HepG2 (cell line): ENCODE results near the gene PLAGL2. TPM values are rescaled to one million over a fixed set of nuclear protein-coding genes. Genes with fewer than 3 reads are reported as not detected.

ENCODE experiments used
- ATAC-seq: fragments of 200-7000 bp; cut with Tn5 transposase; 3 replicates; pipeline ENCODE4 v1.9.1; 2020; ENCODE audit warnings: mild to moderate bottlenecking, moderate library complexity
- BruUV-seq: library from RNA; stranded (reverse); fragments of 400-500 nt; replicated peaks from 2 replicates; lab custom pipeline; 2021; lab: Mats Ljungman, UMichigan
- CTCF ChIA-PET: fragments of 300-600 bp; formaldehyde crosslinking; extraction: SDS; loops from one replicate; lab custom pipeline; 2021; ENCODE audit warnings: low total read pairs, inconsistent platforms, low intra/inter-chr PET ratio; lab: Yijun Ruan, JAX
- POLR2A ChIA-PET: fragments of 350-600 bp; sonication (Branson Sonifier 250); formaldehyde crosslinking; loops from one replicate; lab custom pipeline; 2020; ENCODE audit warnings: antibody characterized with exemption, inconsistent platforms; lab: Yijun Ruan, JAX
- DNase-seq: peaks from one replicate; pipeline ENCODE4 v3.0.0-alpha.2; 2015; ENCODE audit warnings: low spot score
- FAIRE-seq: peaks from 3 replicates; lab custom pipeline; 2011; peaks lifted over from hg19 to GRCh38; lab: Jason Lieb, UNC
- H2AFZ ChIP-seq: one replicate; pipeline ENCODE4 v1.6.1; 2011; ENCODE audit warnings: low read length, inconsistent platforms
- H3K27ac ChIP-seq: fragments of 300-600 bp; 3 replicates; pipeline ENCODE4 v1.8.0; 2011; ENCODE audit warnings: mixed run types, mild to moderate bottlenecking, mixed read lengths, low read length, inconsistent platforms; ENCODE audit not compliant: insufficient read depth; ENCODE audit errors: extremely low read length
- H3K27me3 ChIP-seq, 2 experiments: fragments of 200-600 bp in 1 of 2; 2 replicates in 1 of 2; 3 replicates in 1 of 2; pipeline versions ENCODE4 v1.6.0 to v1.8.0; 2011; ENCODE audit warnings: low read length in 2 of 2, mild to moderate bottlenecking in 2 of 2, moderate library complexity in 2 of 2, inconsistent platforms in 1 of 2; ENCODE audit not compliant: insufficient read depth in 2 of 2, control insufficient read depth in 1 of 2
- H3K36me3 ChIP-seq, 2 experiments: fragments of 200-600 bp in 1 of 2; replicated peaks in 1 of 2; 2 replicates in 1 of 2; 3 replicates in 1 of 2; pipeline versions ENCODE4 v1.5.1 to v1.8.0; 2011; ENCODE audit warnings: low read length in 2 of 2, inconsistent platforms in 1 of 2; ENCODE audit not compliant: insufficient read depth in 2 of 2, control insufficient read depth in 1 of 2
- H3K4me1 ChIP-seq: 2 replicates; pipeline ENCODE4 v1.5.1; 2012; ENCODE audit warnings: low read length, inconsistent platforms; ENCODE audit not compliant: insufficient read depth
- H3K4me2 ChIP-seq: 2 replicates; pipeline ENCODE4 v1.6.0; 2011; ENCODE audit warnings: low read depth, low read length, inconsistent platforms
- H3K4me3 ChIP-seq, 3 experiments: fragments of 200-600 bp in 1 of 3; sonication (generic), shearing (Covaris generic) in 1 of 3; replicated peaks in 1 of 3; 2 replicates each; pipeline ENCODE4 v1.5.1; 2011 to 2016; ENCODE audit warnings: low read length in 3 of 3, inconsistent platforms in 2 of 3, low read depth in 2 of 3, mild to moderate bottlenecking in 2 of 3, control low read depth in 1 of 3, mixed read lengths in 1 of 3; ENCODE audit not compliant: insufficient read depth in 1 of 3
- H3K79me2 ChIP-seq: one replicate; pipeline ENCODE4 v1.6.1; 2011; ENCODE audit warnings: low read length, inconsistent platforms; ENCODE audit not compliant: insufficient read depth
- H3K9ac ChIP-seq: 2 replicates; pipeline ENCODE4 v1.6.0; 2011; ENCODE audit warnings: mild to moderate bottlenecking, low read depth, low read length, inconsistent platforms; ENCODE audit not compliant: insufficient read depth
- H3K9me3 ChIP-seq: 2 replicates; pipeline ENCODE4 v1.5.1; 2012; ENCODE audit warnings: mild to moderate bottlenecking, low read length
- H4K20me1 ChIP-seq: 2 replicates; pipeline ENCODE4 v1.6.0; 2011; ENCODE audit warnings: inconsistent platforms, mild to moderate bottlenecking, low read length, moderate library complexity; ENCODE audit not compliant: insufficient read depth
- ATF7 ChIP-seq, 2 experiments: fragments of 450-650 bp in 1 of 2; sonication (generic) in 1 of 2; formaldehyde crosslinking in 1 of 2; IDR thresholded peaks; 2 replicates each; pipeline versions ENCODE4 v1.4.0 to v1.6.1; 2016 to 2020; ENCODE audit warnings: antibody characterized with exemption in 1 of 2, mild to moderate bottlenecking in 1 of 2, missing genetic modification reagents in 1 of 2
- DNMT1 ChIP-seq: sonication (generic); formaldehyde crosslinking; IDR thresholded peaks from 2 replicates; pipeline ENCODE4 v1.5.1; 2020; ENCODE audit warnings: mild to moderate bottlenecking, missing genetic modification reagents
- EZH2 ChIP-seq: conservative IDR thresholded peaks from 2 replicates; pipeline ENCODE4 v1.6.1; 2012; ENCODE audit warnings: mild to moderate bottlenecking, low read depth, low read length, moderate library complexity
- GATA4 ChIP-seq: sonication (generic); IDR thresholded peaks from 2 replicates; pipeline ENCODE4 v1.6.1; 2016; ENCODE audit warnings: antibody characterized with exemption, low read depth, borderline replicate concordance
- HDAC1 ChIP-seq: sonication (generic); formaldehyde crosslinking; IDR thresholded peaks from 2 replicates; pipeline ENCODE4 v1.5.1; 2020; ENCODE audit warnings: mild to moderate bottlenecking, missing genetic modification reagents
- HNRNPH1 ChIP-seq: fragments of 200-400 bp; formaldehyde crosslinking; optimal IDR thresholded peaks from 2 replicates; pipeline ENCODE3; 2017; ENCODE audit warnings: mild to moderate bottlenecking, low read depth, low read length
- HNRNPK ChIP-seq: fragments of 200-400 bp; formaldehyde crosslinking; IDR thresholded peaks from 2 replicates; pipeline ENCODE4 v1.6.1; 2018; ENCODE audit warnings: low read length, low read depth, moderate library complexity, mild to moderate bottlenecking; ENCODE audit not compliant: poor library complexity, severe bottlenecking
- JUNB ChIP-seq: sonication (generic); formaldehyde crosslinking; IDR thresholded peaks from 2 replicates; pipeline ENCODE4 v1.8.0; 2022; ENCODE audit warnings: missing genetic modification reagents, mild to moderate bottlenecking, borderline replicate concordance
- NR1H2 ChIP-seq: sonication (generic); formaldehyde crosslinking; IDR thresholded peaks from 2 replicates; pipeline ENCODE4 v1.8.1; 2022; ENCODE audit warnings: low read depth, missing genetic modification reagents, borderline replicate concordance
- POLR2A ChIP-seq, 2 experiments: IDR thresholded peaks; 2 replicates each; pipeline ENCODE4 v1.6.1; 2011; ENCODE audit warnings: low read depth in 2 of 2, low read length in 2 of 2, mild to moderate bottlenecking in 1 of 2, moderate library complexity in 1 of 2; ENCODE audit not compliant: insufficient read depth in 1 of 2
- RCOR2 ChIP-seq: IDR thresholded peaks from 2 replicates; pipeline ENCODE4 v1.6.1; 2016; ENCODE audit warnings: missing biosample characterization, missing genetic modification reagents
- SNAPC2 ChIP-seq: sonication (generic); formaldehyde crosslinking; IDR thresholded peaks from 2 replicates; pipeline ENCODE4 v1.8.1; 2022; ENCODE audit warnings: mild to moderate bottlenecking, missing genetic modification reagents
- SP1 ChIP-seq, 2 experiments: fragments of 450-650 bp in 1 of 2; sonication (generic) in 1 of 2; formaldehyde crosslinking in 1 of 2; IDR thresholded peaks; 2 replicates each; pipeline versions ENCODE4 v1.4.0 to v1.6.1; 2016 to 2020; ENCODE audit warnings: missing genetic modification reagents in 1 of 2
- SP2 ChIP-seq: sonication (generic); formaldehyde crosslinking; IDR thresholded peaks from 2 replicates; pipeline ENCODE4 v1.5.1; 2020; ENCODE audit warnings: mild to moderate bottlenecking, missing genetic modification reagents
- TCF7 ChIP-seq: sonication (generic); IDR thresholded peaks from 2 replicates; pipeline ENCODE4 v1.6.1; 2016; ENCODE audit warnings: antibody characterized with exemption, low read depth
- ZBTB38 ChIP-seq: sonication (generic); formaldehyde crosslinking; IDR thresholded peaks from 2 replicates; pipeline ENCODE4 v1.5.1; 2020; ENCODE audit warnings: mild to moderate bottlenecking, missing genetic modification reagents
- ZMYM2 ChIP-seq: sonication (generic); formaldehyde crosslinking; IDR thresholded peaks from 2 replicates; pipeline ENCODE4 v1.8.0; 2022; ENCODE audit warnings: mild to moderate bottlenecking, missing genetic modification reagents
- ZNF124 ChIP-seq: sonication (generic); formaldehyde crosslinking; IDR thresholded peaks from 2 replicates; pipeline ENCODE4 v1.4.0; 2020; ENCODE audit warnings: missing genetic modification reagents
- ZNF160 ChIP-seq: sonication (generic); formaldehyde crosslinking; IDR thresholded peaks from 2 replicates; pipeline ENCODE4 v1.8.0; 2022; ENCODE audit warnings: mild to moderate bottlenecking, inconsistent platforms, missing genetic modification reagents
- ZNF24 ChIP-seq: fragments of 450-650 bp; IDR thresholded peaks from 2 replicates; pipeline ENCODE4 v1.6.1; 2017; ENCODE audit warnings: antibody characterized with exemption, mild to moderate bottlenecking
- ZNF331 ChIP-seq: sonication (generic); formaldehyde crosslinking; IDR thresholded peaks from 2 replicates; pipeline ENCODE4 v1.4.0; 2020; ENCODE audit warnings: missing genetic modification reagents
- ZNF362 ChIP-seq: sonication (generic); formaldehyde crosslinking; IDR thresholded peaks from 2 replicates; pipeline ENCODE4 v1.4.0; 2020; ENCODE audit warnings: missing genetic modification reagents, mild to moderate bottlenecking, borderline replicate concordance
- ZNF605 ChIP-seq: sonication (generic); formaldehyde crosslinking; IDR thresholded peaks from 2 replicates; pipeline ENCODE4 v1.8.0; 2022; ENCODE audit warnings: mild to moderate bottlenecking, missing genetic modification reagents
- WGBS: methylation state at CpG from one replicate; pipeline ENCODE4 v1.1.6; 2017; ENCODE audit warnings: low lambda C conversion rate; 5-methylcytosine and 5-hydroxymethylcytosine counted together
- in situ Hi-C: cut with HindIII; loops from 2 replicates; pipeline ENCODE4 v1.10.0; 2017; ENCODE audit warnings: low pct_unique_long_range_greater_than_20kb; ENCODE audit not compliant: extremely low pct_ligation_motif_present
- intact Hi-C: fragments of 100-400 bp; cut with micrococcal nuclease; formaldehyde crosslinking; loops from one replicate; pipeline ENCODE4 v1.10.0; 2022; ENCODE audit not compliant: unreplicated experiment
- polyA plus RNA-seq, 8 experiments: library from polyadenylated mRNA; depleted of rRNA in 3 of 8; stranded (reverse) in 7 of 8; unstranded in 1 of 8; fragments of >200 nt; fragmentation: Illumina TruSeq in 4 of 8; extraction: Trizol in 4 of 8; gene quantifications; 2 replicates each; pipeline versions ENCODE4 v1.2.1 to v1.2.3, GENCODE V29; 2011 to 2016; ENCODE audit warnings: low read depth in 4 of 8, missing spikeins in 1 of 8, mixed read lengths in 1 of 8; ENCODE audit not compliant: insufficient read depth in 1 of 8
- total RNA-seq, 5 experiments: library from RNA; depleted of rRNA; stranded (reverse); fragments of >200 nt; fragmentation: Illumina TruSeq; extraction: Trizol; gene quantifications; 2 replicates each; pipeline ENCODE4 v1.2.3, GENCODE V29; 2016; ENCODE audit warnings: low read depth in 1 of 5
- TF ChIP-seq, protein P1 (sequence below): sonication (generic); formaldehyde crosslinking; IDR thresholded peaks from 2 replicates; pipeline ENCODE4 v1.4.0; 2020; ENCODE audit warnings: mild to moderate bottlenecking, missing genetic modification reagents

PLAGL2 gene
- total and polyA plus RNA-seq, 2 of the 13 experiments (the other 11 are each of a cell fraction or from before 2014, with no cell fraction given), result 15.2 to 15.3 TPM

DNA sequence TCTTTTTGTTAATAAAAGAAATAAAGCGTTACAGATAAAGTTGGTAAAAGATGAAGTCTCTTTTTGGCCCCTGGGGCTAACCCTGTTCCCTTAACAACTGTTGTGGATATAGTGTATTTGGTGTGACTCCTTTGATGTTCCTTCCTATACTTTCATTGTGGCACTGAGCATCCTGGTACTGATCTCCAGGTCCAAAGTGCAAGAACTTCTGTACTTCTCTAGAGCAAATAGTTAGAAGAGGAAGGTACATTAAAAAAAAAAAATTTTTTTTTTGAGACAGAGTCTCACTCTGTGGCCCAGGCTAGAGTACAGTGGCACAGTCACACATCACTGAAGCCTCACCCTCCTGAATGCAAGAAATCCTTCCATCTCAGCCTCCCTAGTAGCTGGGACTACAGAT lies 6.3 kb upstream of the PLAGL2 start (continued):
- TF ChIP-seq GATA4 (0 out of 2 replicates have a peak, but pooled peaks have one; percentile 17), HDAC1 (CRISPR knock-in tag) (no peak), ZNF160 (CRISPR knock-in tag) (no peak), SP1 (IDR thresholded peaks at IDR 0.05) (no peak), SP1 (CRISPR knock-in tag; IDR thresholded peaks at IDR 0.05) (no peak), ZNF362 (peak; percentile 72; the same call in 1 of the 2 replicates), ZMYM2 (CRISPR knock-in tag) (no peak), TCF7 (peak; percentile 53), SNAPC2 (no peak), RCOR2 (CRISPR knock-in tag) (0 out of 2 replicates have a peak, but pooled peaks have one; percentile 18)

- no peak for DNase-seq
- peaks cover 13 to 38% of the 10 kb centered on the region in 2 experiments for H3K36me3 ChIP-seq
- POLR2A ChIA-PET, result interaction anchor here (1.0 to 1.5 kb wide), 2 partner anchors 51 to 79 kb away, joined by 3 read pairs; no protein-coding TSS in a partner anchor
- H3K79me2 ChIP-seq, result peaks cover 41% of the 10 kb centered on the region
- no peak overlapping the region for H3K9ac ChIP-seq
- BruUV-seq, result no TSS peak
- H4K20me1 ChIP-seq, result peaks cover 14% of the 10 kb centered on the region
- in situ Hi-C loops (no loop called here), intact Hi-C loops (loop anchor here (5.0 kb wide), 3 partner anchors 47 to 117 kb away; no protein-coding TSS in a partner anchor)
- H3K27me3 ChIP-seq, result peaks cover 0 to 7% of the 10 kb centered on the region in 2 experiments; a peak in 1 of 5 replicates
- no peaks in the 10 kb centered on the region for H3K9me3 ChIP-seq
- CTCF ChIA-PET, result no interaction called here
- no peak overlapping the region for H2AFZ ChIP-seq
- no peak for ATAC-seq
- no peak overlapping the region for H3K4me3 ChIP-seq
- WGBS, result 79% methylated on average over 9 of the region's 9 CpGs
- peaks cover 64% of the 10 kb centered on the region for H3K4me1 ChIP-seq
- peak; percentile 8 for FAIRE-seq
- H3K4me2 ChIP-seq, result peak overlapping the region; percentile 84; the same call in 1 of the 2 replicates
- peak overlapping the region; percentile 15 for H3K27ac ChIP-seq
- TF ChIP-seq HNRNPK, result no peak
- TF ChIP-seq NR1H2 (CRISPR knock-in tag), result 0 out of 2 replicates have a peak, but pooled peaks have one; percentile 10
- no peak for TF ChIP-seq ZNF605
- TF ChIP-seq SP2, result no peak
- TF ChIP-seq, protein P1, sequence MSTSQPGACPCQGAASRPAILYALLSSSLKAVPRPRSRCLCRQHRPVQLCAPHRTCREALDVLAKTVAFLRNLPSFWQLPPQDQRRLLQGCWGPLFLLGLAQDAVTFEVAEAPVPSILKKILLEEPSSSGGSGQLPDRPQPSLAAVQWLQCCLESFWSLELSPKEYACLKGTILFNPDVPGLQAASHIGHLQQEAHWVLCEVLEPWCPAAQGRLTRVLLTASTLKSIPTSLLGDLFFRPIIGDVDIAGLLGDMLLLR, result no peak
- no peak for TF ChIP-seq HNRNPH1
- TF ChIP-seq ATF7 (IDR thresholded peaks at IDR 0.05), result no peak
- 0 out of 2 replicates have a peak, but pooled peaks have one; percentile 44 for TF ChIP-seq ATF7 (CRISPR knock-in tag; IDR thresholded peaks at IDR 0.05)
- 0 out of 2 replicates have a peak, but pooled peaks have one; percentile 13 for TF ChIP-seq DNMT1 (CRISPR knock-in tag)
- peak; percentile 18; the same call in 1 of the 2 replicates for TF ChIP-seq ZBTB38 (CRISPR knock-in tag)
- TF ChIP-seq ZNF24, result no peak
- TF ChIP-seq EZH2, result no peak
- TF ChIP-seq ZNF331, result no peak
- TF ChIP-seq JUNB (CRISPR knock-in tag), result peak; percentile 36; the same call in 1 of the 2 replicates
- TF ChIP-seq POLR2A (IDR thresholded peaks at IDR 0.05; ENCODE audit: insufficient read depth in 1 of 2, low read depth in 2 of 2, low read length in 2 of 2), result 0 out of 4 replicates have a peak, but pooled peaks of 1 of the 2 experiments have one; percentile 46
- TF ChIP-seq ZNF124 (CRISPR knock-in tag), result no peak
These were observed 2.5 kb upstream of the PLAGL2 start for GRCh38 chr20:32209850-32210605.
